NCI-H2081 (cell line): Measurements from ENCODE around the gene RAPGEF5.

Source experiments
- DNase-seq, 2 experiments: peaks; one replicate each; lab custom pipeline; 2025; lab: John Stamatoyannopoulos, UW

Gene RAPGEF5

DNA sequence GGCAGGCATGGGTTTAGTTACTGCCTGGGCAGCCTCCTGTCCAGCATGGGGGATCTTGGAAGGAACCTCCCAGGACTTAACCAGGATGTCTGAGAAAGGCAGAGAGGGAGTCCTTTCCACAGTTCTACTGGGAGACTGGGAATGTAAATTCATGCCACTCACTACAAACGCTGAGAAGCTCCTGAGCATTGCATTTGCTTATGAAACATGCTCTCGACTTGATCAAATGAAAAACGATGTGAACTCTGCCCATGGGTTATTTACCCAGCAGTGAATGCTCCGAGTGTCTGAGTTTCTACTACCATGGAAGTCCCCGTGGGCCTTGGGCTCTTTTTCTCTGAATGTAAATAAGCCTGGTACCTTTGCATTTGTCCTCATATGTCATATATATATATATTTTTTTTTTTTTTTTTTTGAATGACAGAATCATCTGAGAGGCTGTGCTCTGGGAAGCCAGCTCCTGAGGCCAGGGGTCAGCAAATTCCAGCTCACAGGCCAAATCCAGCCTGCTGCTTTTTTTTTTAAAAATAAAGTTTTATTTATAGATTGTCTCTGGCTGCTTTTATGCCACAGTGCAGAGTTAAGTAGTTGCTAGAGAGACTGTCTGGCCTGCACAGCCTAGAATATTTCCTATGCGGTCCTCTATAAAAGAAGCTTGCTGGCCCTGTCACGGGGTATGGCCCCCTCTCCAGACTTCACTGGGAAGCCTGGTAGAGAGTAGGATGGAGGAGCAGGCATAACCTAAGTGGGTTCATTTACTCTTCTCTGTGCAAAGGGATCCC is 21.4 kb upstream of the RAPGEF5 start:
- DNase-seq = no peak

DNA sequence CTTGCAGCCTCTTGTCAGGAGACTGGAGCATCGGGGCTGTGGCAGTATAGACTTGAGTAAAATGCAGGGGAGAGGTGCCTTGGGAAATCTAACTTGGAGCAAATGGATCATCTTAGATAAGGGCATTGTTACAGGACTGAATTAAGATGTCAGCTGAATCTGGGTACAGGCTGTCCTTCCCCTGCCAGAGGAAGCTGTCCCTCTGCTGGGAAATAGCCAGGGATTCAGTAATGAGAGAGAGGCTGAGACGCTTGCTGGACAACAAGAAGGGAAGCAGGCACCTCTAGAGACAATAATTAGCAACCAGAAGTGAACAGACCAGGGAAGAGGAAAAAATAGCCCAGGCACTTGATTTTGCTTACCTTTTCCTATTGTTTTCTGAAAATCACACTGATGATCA is 20.7 kb upstream of the RAPGEF5 start:
- no peak for DNase-seq

GRCh38 chr7:22375359-22376048 is 18.6 kb upstream of the RAPGEF5 start:
- no peak for DNase-seq

- DNase-seq = no peak
Measured at GRCh38 chr7:22373911-22374310, 17.0 kb upstream of the RAPGEF5 start.

DNA sequence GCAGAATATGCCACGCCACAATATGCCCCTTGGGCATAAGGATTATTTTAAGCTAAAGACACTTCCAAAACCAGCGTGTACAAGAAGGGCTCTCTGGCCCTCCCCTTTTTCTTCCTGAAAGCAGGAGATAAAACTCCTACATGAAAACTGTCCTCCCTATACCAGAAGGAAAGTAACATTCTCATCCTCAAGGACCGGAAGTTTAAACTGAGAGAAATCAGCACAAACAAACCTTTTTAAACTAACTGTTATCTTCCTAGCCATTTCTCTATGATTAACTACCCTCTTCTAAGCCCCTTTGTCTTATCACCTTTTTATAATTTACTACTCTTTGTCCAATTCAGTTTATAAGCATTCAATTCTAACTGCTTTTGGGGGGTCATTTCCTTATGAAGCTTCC is 16.4 kb upstream of the RAPGEF5 start:
- DNase-seq = no peak

GRCh38 chr7:22372863-22373262 is 15.9 kb upstream of the RAPGEF5 start:
- DNase-seq = no peak

DNA sequence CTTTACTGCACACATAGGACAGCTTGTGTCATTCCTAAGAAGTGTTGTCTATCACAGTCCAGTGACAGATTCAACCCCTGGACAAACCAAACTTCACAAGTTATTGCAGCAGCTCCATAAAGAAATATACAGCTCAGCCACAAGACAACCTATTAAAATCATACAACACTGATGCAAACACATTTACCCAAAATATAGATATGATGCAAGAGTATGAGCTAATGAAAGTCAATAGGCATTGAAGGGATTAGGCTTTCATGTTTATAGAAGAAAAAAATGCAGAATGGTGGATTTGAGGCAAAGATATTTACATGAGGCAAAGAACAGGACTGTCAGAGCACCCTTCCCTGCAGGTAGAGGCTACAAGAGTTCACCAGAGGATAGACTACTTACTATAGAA is 14.9 kb upstream of the RAPGEF5 start:
- no peak for DNase-seq

DNA sequence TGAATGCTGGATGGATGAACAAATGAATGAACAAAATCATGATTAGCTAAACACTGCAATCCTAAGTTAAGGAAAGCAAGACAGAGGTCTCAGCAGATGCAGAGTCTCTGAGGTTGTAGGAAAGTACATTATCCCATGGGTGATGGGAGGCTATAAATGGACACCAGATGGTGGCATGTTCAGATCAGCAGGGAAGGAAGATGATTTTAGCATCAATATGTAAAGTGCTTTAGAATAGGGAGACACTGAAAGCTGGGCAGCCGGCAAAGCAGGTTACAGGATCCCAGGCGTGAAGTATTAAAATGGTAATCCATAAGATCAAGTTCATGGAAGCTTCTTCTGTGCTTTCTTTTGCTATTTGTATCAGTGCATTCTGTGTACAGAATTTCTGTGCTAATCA is 7.9 kb upstream of the RAPGEF5 start:
- DNase-seq = no peak

- DNase-seq = no peak
Measured at GRCh38 chr7:22363756-22364422, 6.9 kb upstream of the RAPGEF5 start.

- DNase-seq = peak; percentile 77 to 94
Measured at GRCh38 chr7:22361795-22362194, 4.8 kb upstream of the RAPGEF5 start.

- no peak for DNase-seq
Measured at GRCh38 chr7:22361320-22361719, 4.4 kb upstream of the RAPGEF5 start.

GRCh38 chr7:22358820-22359697 is 2.1 kb upstream of the RAPGEF5 start:
- no peak for DNase-seq

DNA sequence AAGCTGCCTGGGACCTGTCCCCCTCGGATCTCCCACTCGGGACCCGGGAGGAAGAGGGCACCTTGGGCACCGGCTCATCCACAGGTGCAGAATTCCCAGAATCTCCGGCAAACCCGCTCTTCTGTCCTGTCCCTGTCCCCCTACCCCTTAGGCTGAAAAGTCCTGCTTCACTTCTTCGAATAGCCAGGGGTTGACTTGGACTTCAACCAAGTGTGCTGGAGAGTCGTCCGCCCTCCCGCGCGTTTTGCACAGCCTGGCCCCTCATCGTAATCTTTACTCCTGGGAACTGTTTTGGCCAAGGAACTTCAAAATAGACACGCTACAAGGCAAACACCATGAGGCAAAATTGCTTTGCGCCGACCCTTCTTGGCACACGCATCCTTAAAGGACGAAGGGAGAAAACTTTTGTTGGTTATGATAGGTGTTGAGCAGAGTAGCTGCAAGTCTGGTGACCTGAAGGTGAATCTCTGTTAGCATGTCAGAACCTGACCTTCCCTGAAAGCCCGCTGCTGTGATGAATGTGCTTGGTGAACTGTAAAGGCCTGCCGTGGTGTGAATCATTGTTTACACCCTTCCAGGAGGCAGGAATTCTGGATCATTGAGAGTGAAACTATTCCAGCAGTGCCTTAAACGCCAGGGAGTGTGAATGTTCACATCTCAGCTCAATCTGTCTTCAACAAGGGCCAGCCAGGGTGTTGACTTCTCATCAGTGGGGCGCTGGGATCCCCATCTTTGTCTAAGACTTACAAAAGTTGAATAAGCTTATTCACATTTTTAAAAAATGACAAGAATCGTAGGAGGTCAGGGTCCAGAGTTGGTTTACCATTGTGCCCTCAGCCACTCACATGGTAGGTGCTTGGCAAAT is 589 bp upstream of the RAPGEF5 start:
- DNase-seq = peak in 1 of 2 experiments; percentile 55

GRCh38 chr7:22356010-22356691 is 803 bp downstream of the RAPGEF5 start:
- peak in 1 of 2 experiments; percentile 28 for DNase-seq

GRCh38 chr7:22355620-22356009 is 1.3 kb downstream of the RAPGEF5 start:
- no peak for DNase-seq

GRCh38 chr7:22354462-22354861 is 2.5 kb downstream of the RAPGEF5 start:
- no peak for DNase-seq

DNA sequence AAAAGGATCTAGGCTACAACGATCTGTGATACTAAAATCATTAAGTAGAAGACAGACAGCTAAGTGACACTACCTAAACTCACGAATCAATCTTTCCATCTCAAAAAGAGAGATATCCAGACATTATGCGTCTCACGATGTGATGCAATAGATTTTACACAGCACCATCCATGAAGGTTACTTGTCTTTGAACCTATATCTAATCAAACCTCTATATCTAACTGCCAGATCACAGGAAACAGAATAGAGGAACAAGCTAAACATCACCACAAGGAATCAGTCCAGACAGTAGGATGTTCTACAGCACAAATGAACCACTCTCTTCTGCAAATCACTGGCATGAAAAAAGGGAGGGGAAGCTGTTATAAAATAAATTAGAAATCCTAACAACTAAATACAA is 4.1 kb downstream of the RAPGEF5 start:
- no peak for DNase-seq

- no peak for DNase-seq
Measured at GRCh38 chr7:22351878-22352277, 5.1 kb downstream of the RAPGEF5 start.

DNA sequence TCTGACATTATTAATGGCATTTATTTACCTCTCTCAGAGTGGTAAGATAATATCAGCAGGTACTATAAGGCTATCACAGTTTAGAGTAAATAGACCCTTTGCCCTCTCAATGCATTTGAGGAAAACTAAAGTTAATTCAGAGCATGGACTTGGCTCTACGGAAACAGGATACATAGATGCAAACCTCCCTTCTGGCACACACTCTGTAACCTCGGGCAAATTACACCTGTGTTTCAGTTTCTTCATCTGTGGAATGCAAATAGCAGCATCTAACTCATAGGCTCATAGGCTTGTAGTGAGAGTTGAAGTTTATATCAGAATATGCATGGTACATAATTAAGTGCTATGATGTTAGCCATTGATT is 5.6 kb downstream of the RAPGEF5 start:
- DNase-seq = no peak

DNA sequence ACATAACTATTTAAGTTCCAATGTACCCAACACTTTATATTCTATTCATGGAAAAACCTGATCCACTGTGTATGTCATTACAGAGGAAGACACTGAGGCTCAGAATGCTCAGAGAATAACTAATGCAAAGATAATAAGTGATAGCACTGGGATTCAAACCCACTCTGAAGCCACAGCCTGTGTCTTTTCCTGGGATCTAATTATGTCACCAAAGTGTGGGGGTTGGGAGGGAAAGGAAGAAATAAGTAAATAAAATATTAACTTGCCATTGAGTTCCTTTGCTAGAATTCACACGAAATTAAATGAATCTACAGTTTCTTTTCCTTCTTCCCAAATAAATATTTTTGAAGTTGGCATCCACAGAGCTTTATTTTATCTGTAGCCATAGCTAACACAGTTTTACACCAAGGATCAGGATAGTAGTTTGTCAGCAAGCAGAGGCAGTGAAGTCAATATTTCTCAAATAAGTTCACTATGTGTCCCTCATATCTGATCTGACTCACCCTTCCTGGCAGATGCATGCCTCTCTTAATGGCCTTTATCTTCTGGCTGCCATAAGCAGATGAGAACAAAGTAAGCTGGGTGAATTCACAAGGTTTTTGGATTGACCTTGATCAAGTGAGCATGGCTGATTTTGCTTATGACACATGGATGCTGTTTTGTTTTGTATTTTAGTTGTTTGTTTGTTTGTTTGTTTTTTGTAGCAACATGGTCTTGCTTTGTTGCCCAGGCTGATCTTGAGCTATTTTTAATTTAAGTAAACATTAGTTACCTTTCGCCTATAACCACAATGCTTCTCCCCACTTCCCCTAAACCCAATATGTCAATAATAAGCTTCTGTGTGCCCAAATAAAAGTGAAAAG is 6.3 kb downstream of the RAPGEF5 start:
- DNase-seq = no peak
